ENCODE data around the gene USP44. TPM values are rescaled to one million over a fixed set of nuclear protein-coding genes. Genes with fewer than 3 reads are reported as not detected.

USP44 gene
- total RNA-seq, 3 donors from 2014 or later: 3.7 to 8.2 (median 3.9) TPM

DNA sequence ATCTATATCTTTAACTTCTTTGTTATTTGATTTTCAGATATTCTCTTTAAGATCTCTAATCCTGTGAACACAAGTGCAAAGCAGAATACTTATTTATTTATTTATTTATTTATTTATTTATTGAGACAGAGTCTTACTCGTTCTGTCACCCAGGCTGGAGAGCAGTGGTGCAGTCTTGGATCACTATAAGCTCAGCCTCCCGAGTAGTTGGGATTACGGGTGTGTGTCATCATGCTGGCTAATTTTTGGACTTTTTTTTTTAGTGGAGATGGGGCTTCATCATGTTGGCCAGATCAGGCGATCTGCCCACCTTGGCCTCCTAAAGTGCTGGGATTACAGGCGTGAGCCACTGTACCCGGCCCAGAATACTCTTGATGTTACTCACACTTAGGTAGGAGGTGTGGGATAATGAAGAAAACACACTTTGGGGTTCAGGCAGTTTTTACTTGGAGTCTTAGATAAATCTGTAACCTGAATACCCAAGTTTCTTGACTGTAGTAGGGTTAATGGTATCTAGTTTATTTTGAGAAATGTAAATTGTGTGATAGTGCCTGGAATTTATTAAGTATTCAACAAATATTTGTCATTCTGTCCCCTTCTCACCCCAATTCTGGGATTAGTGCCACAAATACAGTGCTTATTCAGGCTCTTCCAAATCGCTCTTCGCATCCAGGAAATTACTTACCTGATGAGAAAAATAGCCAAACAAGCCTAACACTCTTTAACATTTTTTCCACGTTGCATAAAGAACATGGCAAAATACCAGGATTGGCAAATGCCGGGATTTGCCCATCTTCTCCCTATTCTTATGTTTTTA lies 44.4 kb downstream of the USP44 start:
- no peak overlapping the region for H3K4me3 ChIP-seq
- no peaks in the 10 kb centered on the region for H3K27me3 ChIP-seq
- TF ChIP-seq POLR2A (IDR thresholded peaks at IDR 0.05) (no peak), POLR2AphosphoS5 (IDR thresholded peaks at IDR 0.05) (no peak)
- TF ChIP-seq, protein P1, sequence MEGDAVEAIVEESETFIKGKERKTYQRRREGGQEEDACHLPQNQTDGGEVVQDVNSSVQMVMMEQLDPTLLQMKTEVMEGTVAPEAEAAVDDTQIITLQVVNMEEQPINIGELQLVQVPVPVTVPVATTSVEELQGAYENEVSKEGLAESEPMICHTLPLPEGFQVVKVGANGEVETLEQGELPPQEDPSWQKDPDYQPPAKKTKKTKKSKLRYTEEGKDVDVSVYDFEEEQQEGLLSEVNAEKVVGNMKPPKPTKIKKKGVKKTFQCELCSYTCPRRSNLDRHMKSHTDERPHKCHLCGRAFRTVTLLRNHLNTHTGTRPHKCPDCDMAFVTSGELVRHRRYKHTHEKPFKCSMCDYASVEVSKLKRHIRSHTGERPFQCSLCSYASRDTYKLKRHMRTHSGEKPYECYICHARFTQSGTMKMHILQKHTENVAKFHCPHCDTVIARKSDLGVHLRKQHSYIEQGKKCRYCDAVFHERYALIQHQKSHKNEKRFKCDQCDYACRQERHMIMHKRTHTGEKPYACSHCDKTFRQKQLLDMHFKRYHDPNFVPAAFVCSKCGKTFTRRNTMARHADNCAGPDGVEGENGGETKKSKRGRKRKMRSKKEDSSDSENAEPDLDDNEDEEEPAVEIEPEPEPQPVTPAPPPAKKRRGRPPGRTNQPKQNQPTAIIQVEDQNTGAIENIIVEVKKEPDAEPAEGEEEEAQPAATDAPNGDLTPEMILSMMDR (IDR thresholded peaks at IDR 0.05): no peak
- no peaks in the 10 kb centered on the region for H3K9me3 ChIP-seq
- no peak for DNase-seq (ENCODE audit: low spot score in 2 of 2)
- intact Hi-C loops (cut with DNase I; ENCODE audit: low total_unique reads): no loop called here
- H3K27ac ChIP-seq: no peak overlapping the region
- no peaks in the 10 kb centered on the region for H3K36me3 ChIP-seq
- no peaks in the 10 kb centered on the region for H3K4me1 ChIP-seq

DNA sequence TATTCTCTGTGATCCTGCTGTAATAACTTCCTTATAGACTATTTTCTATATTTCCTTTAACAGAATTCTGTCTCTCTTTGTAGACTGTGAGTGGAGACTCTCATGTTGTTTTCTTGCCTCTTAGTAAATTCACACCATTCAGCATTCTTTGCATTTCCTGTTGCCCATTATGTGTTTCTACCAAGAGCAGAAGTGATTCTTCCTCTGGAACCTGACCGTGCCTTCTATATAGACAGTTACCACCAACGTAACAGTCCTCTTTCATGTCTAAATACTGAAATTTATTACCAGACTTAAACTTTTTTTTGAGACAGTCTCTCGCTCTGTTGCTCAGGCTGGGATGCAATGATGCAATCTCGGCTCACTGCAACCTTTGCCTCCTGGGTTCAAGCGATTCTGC lies 46.2 kb downstream of the USP44 start:
- H3K9me3 ChIP-seq: no peaks in the 10 kb centered on the region
- DNase-seq (ENCODE audit: low spot score in 2 of 2): no peak
- no peaks in the 10 kb centered on the region for H3K27me3 ChIP-seq
- intact Hi-C loops (cut with DNase I; ENCODE audit: low total_unique reads): no loop called here
- H3K36me3 ChIP-seq: no peaks in the 10 kb centered on the region
- no peak overlapping the region for H3K27ac ChIP-seq
- H3K4me3 ChIP-seq: no peak overlapping the region
- no peaks in the 10 kb centered on the region for H3K4me1 ChIP-seq
- TF ChIP-seq POLR2AphosphoS5 (IDR thresholded peaks at IDR 0.05) (no peak), POLR2A (IDR thresholded peaks at IDR 0.05) (no peak)
- TF ChIP-seq, protein P1 (IDR thresholded peaks at IDR 0.05): no peak

DNA sequence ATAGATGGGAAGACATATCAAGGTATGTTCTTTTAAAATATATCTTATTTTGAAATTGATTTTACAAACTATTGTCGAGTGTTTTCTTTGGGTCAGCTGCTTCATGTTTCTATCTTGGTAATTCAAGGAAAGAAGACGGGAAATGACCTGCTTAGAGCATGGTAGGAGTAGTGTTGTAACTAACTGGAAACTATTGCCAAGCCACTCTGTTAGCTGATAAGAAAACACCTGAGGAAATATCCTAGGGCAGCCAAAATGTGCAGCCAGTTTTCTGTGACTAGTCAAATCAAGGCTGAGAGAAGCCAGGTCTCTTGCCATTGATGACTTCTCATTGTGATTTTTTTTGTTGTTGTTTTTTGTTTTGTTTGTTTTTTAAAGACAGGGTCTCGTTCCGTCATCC lies 47.1 kb downstream of the USP44 start:
- intact Hi-C loops (cut with DNase I; ENCODE audit: low total_unique reads): no loop called here
- TF ChIP-seq, protein P1 (IDR thresholded peaks at IDR 0.05): no peak
- TF ChIP-seq POLR2AphosphoS5 (IDR thresholded peaks at IDR 0.05): no peak
- TF ChIP-seq POLR2A (IDR thresholded peaks at IDR 0.05): no peak
- H3K9me3 ChIP-seq: no peaks in the 10 kb centered on the region
- no peak overlapping the region for H3K27ac ChIP-seq
- no peak for DNase-seq (ENCODE audit: low spot score in 2 of 2)
- H3K4me1 ChIP-seq: no peaks in the 10 kb centered on the region
- H3K4me3 ChIP-seq: no peak overlapping the region
- H3K36me3 ChIP-seq: no peaks in the 10 kb centered on the region
- H3K27me3 ChIP-seq: no peaks in the 10 kb centered on the region

DNA sequence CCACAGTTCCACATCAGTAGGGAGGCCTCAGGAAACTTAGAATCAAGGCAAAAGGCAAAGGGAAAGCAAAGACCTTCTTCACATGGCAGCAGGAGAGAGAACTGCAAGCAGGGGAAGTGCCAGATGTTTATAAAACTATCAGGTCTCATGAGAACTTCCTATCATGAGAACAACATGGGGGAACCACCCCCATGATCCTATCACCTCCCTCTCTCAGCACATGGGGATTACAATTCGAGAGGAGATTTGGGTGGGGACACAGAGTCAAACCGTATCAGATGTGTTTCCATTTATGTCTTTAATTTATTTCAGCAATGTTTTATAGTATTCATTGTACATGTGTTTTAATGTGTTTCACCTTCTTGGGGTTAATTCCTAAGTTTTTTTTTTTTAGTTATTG lies 51.5 kb downstream of the USP44 start:
- Histone ChIP-seq H3K9me3 (no peaks in the 10 kb centered on the region), H3K4me1 (no peaks in the 10 kb centered on the region), H3K36me3 (peaks cover 13% of the 10 kb centered on the region), H3K27ac (no peak overlapping the region), H3K4me3 (no peak overlapping the region), H3K27me3 (no peaks in the 10 kb centered on the region)
- DNase-seq (ENCODE audit: low spot score in 2 of 2): no peak
- intact Hi-C loops (cut with DNase I; ENCODE audit: low total_unique reads): no loop called here
- TF ChIP-seq POLR2AphosphoS5 (IDR thresholded peaks at IDR 0.05) (no peak), POLR2A (IDR thresholded peaks at IDR 0.05) (no peak)
- TF ChIP-seq, protein P1 (IDR thresholded peaks at IDR 0.05): no peak

DNA sequence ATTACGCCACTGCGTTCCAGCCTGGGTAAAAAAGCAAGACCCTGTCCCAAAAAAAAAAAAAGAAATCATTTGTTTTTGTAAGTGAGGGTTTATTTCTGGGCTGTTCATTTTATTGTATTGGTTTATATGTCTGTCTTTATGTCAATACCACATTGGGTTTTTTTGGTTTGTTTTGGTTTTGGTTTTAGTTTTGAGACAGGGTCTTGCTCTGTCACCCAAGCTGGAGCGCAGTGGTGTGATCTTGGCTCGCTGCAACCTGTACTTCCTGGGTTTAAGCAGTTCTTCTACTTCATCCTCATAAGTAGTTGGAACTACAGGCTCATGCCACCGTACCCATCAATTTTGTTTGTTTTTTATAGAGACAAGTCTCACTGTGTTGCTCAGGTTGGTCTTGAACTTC lies 52.3 kb downstream of the USP44 start:
- Histone ChIP-seq H3K27me3 (no peaks in the 10 kb centered on the region), H3K27ac (no peak overlapping the region), H3K9me3 (no peaks in the 10 kb centered on the region), H3K36me3 (peaks cover 13% of the 10 kb centered on the region), H3K4me3 (no peak overlapping the region), H3K4me1 (no peaks in the 10 kb centered on the region)
- no peak for DNase-seq (ENCODE audit: low spot score in 2 of 2)
- TF ChIP-seq POLR2A (IDR thresholded peaks at IDR 0.05) (no peak), POLR2AphosphoS5 (IDR thresholded peaks at IDR 0.05) (no peak)
- TF ChIP-seq, protein P1 (IDR thresholded peaks at IDR 0.05): no peak
- intact Hi-C loops (cut with DNase I; ENCODE audit: low total_unique reads): no loop called here

Measured in breast epithelium (tissue), 4 donors.